HepG2 (cell line): Measurements from ENCODE around the gene ALS2. TPM values are rescaled to one million over a fixed set of nuclear protein-coding genes. Genes with fewer than 3 reads are reported as not detected.
A peak's percentile ranks its signal among the peaks of the same experiment; 100 is the strongest.

Source experiments
- ARID4A ChIP-seq: sonication (generic); formaldehyde crosslinking; IDR thresholded peaks from 2 replicates; pipeline ENCODE4 v1.5.0; 2020; ENCODE audit warnings: mild to moderate bottlenecking, missing genetic modification reagents, borderline replicate concordance
- CERS6 ChIP-seq: sonication (generic); formaldehyde crosslinking; IDR thresholded peaks from 2 replicates; pipeline ENCODE4 v1.5.0; 2020; ENCODE audit warnings: missing genetic modification reagents
- CHD4 ChIP-seq: fragments of 200-600 bp; sonication (generic); IDR thresholded peaks from 2 replicates; pipeline ENCODE4 v1.7.0; 2017; ENCODE audit warnings: mild to moderate bottlenecking, low read length, borderline replicate concordance
- EED ChIP-seq: sonication (generic); formaldehyde crosslinking; IDR thresholded peaks from 2 replicates; pipeline ENCODE4 v1.5.0; 2020; ENCODE audit warnings: mild to moderate bottlenecking, missing genetic modification reagents
- HHEX ChIP-seq: IDR thresholded peaks from 2 replicates; pipeline ENCODE4 v1.6.1; 2016; ENCODE audit warnings: control low read depth
- NR2C2 ChIP-seq: sonication (generic); formaldehyde crosslinking; IDR thresholded peaks from 2 replicates; pipeline ENCODE4 v1.4.0; 2020; ENCODE audit warnings: missing genetic modification reagents, mild to moderate bottlenecking, moderate library complexity, borderline replicate concordance
- PTBP1 ChIP-seq: fragments of 200-400 bp; formaldehyde crosslinking; IDR thresholded peaks from 2 replicates; pipeline ENCODE4 v1.6.1; 2018; ENCODE audit warnings: low read length, low read depth; ENCODE audit not compliant: poor library complexity, severe bottlenecking
- RXRA ChIP-seq: sonication (generic); formaldehyde crosslinking; IDR thresholded peaks from 2 replicates; pipeline ENCODE4 v1.5.1; 2020; ENCODE audit warnings: missing genetic modification reagents
- SATB2 ChIP-seq: sonication (generic); formaldehyde crosslinking; IDR thresholded peaks from 2 replicates; pipeline ENCODE4 v1.5.0; 2020; ENCODE audit warnings: missing genetic modification reagents
- TBX3 ChIP-seq: fragments of 450-650 bp; IDR thresholded peaks from 2 replicates; pipeline ENCODE4 v1.6.1; 2017; ENCODE audit warnings: antibody characterized with exemption, mild to moderate bottlenecking, inconsistent platforms, borderline replicate concordance
- ZKSCAN5 ChIP-seq: sonication (generic); formaldehyde crosslinking; IDR thresholded peaks from 2 replicates; pipeline ENCODE4 v1.5.1; 2020; ENCODE audit warnings: mild to moderate bottlenecking, missing genetic modification reagents
- ZNF546 ChIP-seq: sonication (generic); formaldehyde crosslinking; conservative IDR thresholded peaks from 2 replicates; pipeline ENCODE4 v1.8.1; 2023; ENCODE audit warnings: mild to moderate bottlenecking, missing genetic modification reagents
- ZNF563 ChIP-seq: sonication (generic); formaldehyde crosslinking; IDR thresholded peaks from 2 replicates; pipeline ENCODE4 v1.8.0; 2022; ENCODE audit warnings: mild to moderate bottlenecking, moderate library complexity, missing genetic modification reagents
- ZNF704 ChIP-seq: sonication (generic); formaldehyde crosslinking; IDR thresholded peaks from 2 replicates; pipeline ENCODE4 v1.8.1; 2023; ENCODE audit warnings: mild to moderate bottlenecking, inconsistent platforms, moderate library complexity, missing genetic modification reagents, borderline replicate concordance
- ZNF740 ChIP-seq: sonication (generic); formaldehyde crosslinking; IDR thresholded peaks from 2 replicates; pipeline ENCODE4 v1.4.0; 2020; ENCODE audit warnings: missing genetic modification reagents
- ZNF776 ChIP-seq: sonication (generic); formaldehyde crosslinking; IDR thresholded peaks from 2 replicates; pipeline ENCODE4 v1.4.0; 2020; ENCODE audit warnings: mild to moderate bottlenecking, missing genetic modification reagents
- ZNF841 ChIP-seq: sonication (generic); formaldehyde crosslinking; IDR thresholded peaks from 2 replicates; pipeline ENCODE4 v1.8.1; 2023; ENCODE audit warnings: missing genetic modification reagents, borderline replicate concordance
- polyA plus RNA-seq, 8 experiments: library from polyadenylated mRNA; depleted of rRNA in 3 of 8; stranded (reverse) in 7 of 8; unstranded in 1 of 8; fragments of >200 nt; fragmentation: Illumina TruSeq in 4 of 8; extraction: Trizol in 4 of 8; gene quantifications; 2 replicates each; pipeline versions ENCODE4 v1.2.1 to v1.2.3, GENCODE V29; 2011 to 2016; ENCODE audit warnings: low read depth in 4 of 8, missing spikeins in 1 of 8, mixed read lengths in 1 of 8; ENCODE audit not compliant: insufficient read depth in 1 of 8
- total RNA-seq, 5 experiments: library from RNA; depleted of rRNA; stranded (reverse); fragments of >200 nt; fragmentation: Illumina TruSeq; extraction: Trizol; gene quantifications; 2 replicates each; pipeline ENCODE4 v1.2.3, GENCODE V29; 2016; ENCODE audit warnings: low read depth in 1 of 5

Gene ALS2
- total and polyA plus RNA-seq, 2 of the 13 experiments (the other 11 are each of a cell fraction or from before 2014, with no cell fraction given), result 12.7 to 19.3 TPM

GRCh38 chr2:201754717-201755415, 25.9 kb downstream of the ALS2 start (continued):
- TF ChIP-seq EED (CRISPR knock-in tag), result no peak
- TF ChIP-seq CERS6 (CRISPR knock-in tag), result no peak
- TF ChIP-seq ZNF841 (CRISPR knock-in tag), result no peak
- no peak for TF ChIP-seq ZKSCAN5 (CRISPR knock-in tag)
- TF ChIP-seq ZNF740 (CRISPR knock-in tag), result no peak
- no peak for TF ChIP-seq ZNF776 (CRISPR knock-in tag)
- no peak for TF ChIP-seq ZNF546
- peak; percentile 92; the same call in 1 of the 2 replicates for TF ChIP-seq TBX3
- no peak for TF ChIP-seq ZNF704 (CRISPR knock-in tag)
- TF ChIP-seq CHD4, result no peak
- TF ChIP-seq ARID4A (CRISPR knock-in tag), result no peak; the same call in 1 of the 2 replicates
- no peak for TF ChIP-seq ZNF563 (CRISPR knock-in tag)
- TF ChIP-seq HHEX (CRISPR knock-in tag), result peak; percentile 51; the same call in 1 of the 2 replicates
- TF ChIP-seq NR2C2 (CRISPR knock-in tag), result no peak
- TF ChIP-seq SATB2, result no peak
- no peak for TF ChIP-seq PTBP1
- no peak for TF ChIP-seq RXRA
